MCF 10A (cell line): Measurements from ENCODE around the gene TAL1. TPM values are rescaled to one million over a fixed set of nuclear protein-coding genes. Genes with fewer than 3 reads are reported as not detected.
A peak's percentile ranks its signal among the peaks of the same experiment; 100 is the strongest.

Experiments
- BruUV-seq: library from RNA; stranded (reverse); fragments of 400-500 nt; replicated peaks from 2 replicates; lab custom pipeline; 2021; lab: Mats Ljungman, UMichigan
- CTCF ChIA-PET: fragments of 300-600 bp; sonication (Branson Sonifier 250); formaldehyde crosslinking; extraction: SDS; loops from one replicate; lab custom pipeline; 2021; ENCODE audit warnings: antibody characterized with exemption, inconsistent platforms; lab: Yijun Ruan, JAX
- POLR2A ChIA-PET: fragments of 300-600, 350-650 bp; sonication (Branson Sonifier 250); formaldehyde crosslinking; extraction: SDS; loops from one replicate; lab custom pipeline; 2020; ENCODE audit warnings: antibody characterized with exemption, inconsistent platforms; lab: Yijun Ruan, JAX
- DNase-seq: peaks from one replicate; pipeline ENCODE4 v3.0.0-alpha.2; 2018; ENCODE audit not compliant: unreplicated experiment
- H3K27ac Mint-ChIP-seq: one replicate; pipeline ENCODE4 v1.8.0; 2022; ENCODE audit warnings: mild to moderate bottlenecking, low read depth, mixed read lengths; ENCODE audit not compliant: unreplicated experiment
- H3K27me3 Mint-ChIP-seq: one replicate; pipeline ENCODE4 v1.8.0; 2022; ENCODE audit warnings: mixed read lengths; ENCODE audit not compliant: insufficient read depth, unreplicated experiment
- H3K36me3 Mint-ChIP-seq: one replicate; pipeline ENCODE4 v1.8.0; 2022; ENCODE audit warnings: mild to moderate bottlenecking, moderate library complexity, mixed read lengths; ENCODE audit not compliant: insufficient read depth, unreplicated experiment
- H3K4me1 Mint-ChIP-seq: one replicate; pipeline ENCODE4 v1.8.0; 2022; ENCODE audit warnings: mixed read lengths; ENCODE audit not compliant: insufficient read depth, unreplicated experiment
- H3K4me3 Mint-ChIP-seq: one replicate; pipeline ENCODE4 v1.8.0; 2022; ENCODE audit warnings: mild to moderate bottlenecking, moderate library complexity, mixed read lengths; ENCODE audit not compliant: unreplicated experiment
- H3K9me3 Mint-ChIP-seq: one replicate; pipeline ENCODE4 v1.8.0; 2022; ENCODE audit warnings: mixed read lengths; ENCODE audit not compliant: unreplicated experiment
- CTCF ChIP-seq: fragments of 200-600 bp; IDR thresholded peaks from one replicate; pipeline ENCODE4 v1.8.0; 2022; ENCODE audit warnings: antibody characterized with exemption, mild to moderate bottlenecking; ENCODE audit not compliant: unreplicated experiment
- intact Hi-C: fragments of 100-400 bp; cut with micrococcal nuclease; formaldehyde crosslinking; loops from 2 replicates; pipeline ENCODE4 v1.14.1; 2022
- total RNA-seq: library from RNA; stranded (reverse); gene quantifications from 2 replicates; pipeline ENCODE4 v1.2.3, GENCODE V29; 2022

The TAL1 gene
- total RNA-seq, 1 experiment from 2014 or later = not detected

GRCh38 chr1:47192458-47193384, 39.3 kb downstream of the TAL1 start:
- intact Hi-C loops = loop anchor here (1.0 to 5.0 kb wide), 4 partner anchors 70 to 230 kb away; partner anchors contain the start of gene CMPK1
- CTCF ChIA-PET = interaction anchor here (0.6 to 6.9 kb wide), 67 partner anchors 9 to 922 kb away, joined by 3 to 212 read pairs (median 4); partner anchors contain the start of genes CMPK1 and STIL
- H3K4me3 Mint-ChIP-seq = peak overlapping the region; percentile 58
- H3K4me1 Mint-ChIP-seq = peaks cover 33% of the 10 kb centered on the region
- peak; percentile 92 for TF ChIP-seq CTCF
- peak; percentile 81 for DNase-seq
- H3K27me3 Mint-ChIP-seq = no peaks in the 10 kb centered on the region
- peak overlapping the region; percentile 62 for H3K27ac Mint-ChIP-seq
- H3K36me3 Mint-ChIP-seq = no peaks in the 10 kb centered on the region
- POLR2A ChIA-PET = interaction anchor here (0.6 to 5.1 kb wide), 11 partner anchors 8 to 232 kb away, joined by 3 to 82 read pairs (median 4); partner anchors contain the start of genes CMPK1 and STIL
- no TSS peak for BruUV-seq
- H3K9me3 Mint-ChIP-seq = no peaks in the 10 kb centered on the region

GRCh38 chr1:47191940-47192457, 40.0 kb downstream of the TAL1 start:
- CTCF ChIA-PET = interaction anchor here (0.6 to 6.9 kb wide), 41 partner anchors 10 to 889 kb away, joined by 3 to 212 read pairs (median 5); partner anchors contain the start of genes CMPK1 and STIL
- no TSS peak for BruUV-seq
- intact Hi-C loops = loop anchor here (5.0 kb wide), 2 partner anchors 140 to 230 kb away; partner anchors contain the start of gene CMPK1
- Mint-ChIP-seq H3K36me3 (no peaks in the 10 kb centered on the region), H3K4me3 (peak overlapping the region; percentile 53), H3K9me3 (no peaks in the 10 kb centered on the region), H3K4me1 (peaks cover 33% of the 10 kb centered on the region), H3K27ac (peak overlapping the region; percentile 75), H3K27me3 (no peaks in the 10 kb centered on the region)
- no peak for DNase-seq
- POLR2A ChIA-PET = interaction anchor here (0.7 to 5.1 kb wide), 7 partner anchors 9 to 233 kb away, joined by 3 to 82 read pairs (median 4); partner anchors contain the start of gene CMPK1
- no peak for TF ChIP-seq CTCF

GRCh38 chr1:47190857-47191256, 41.2 kb downstream of the TAL1 start:
- intact Hi-C loops = loop anchor here (5.0 kb wide), 2 partner anchors 141 to 231 kb away; partner anchors contain the start of gene CMPK1
- Mint-ChIP-seq H3K9me3 (no peaks in the 10 kb centered on the region), H3K36me3 (no peaks in the 10 kb centered on the region), H3K27ac (peak overlapping the region; percentile 92), H3K4me1 (peaks cover 33% of the 10 kb centered on the region), H3K27me3 (no peaks in the 10 kb centered on the region), H3K4me3 (no peak overlapping the region)
- CTCF ChIA-PET = interaction anchor here (0.6 to 6.9 kb wide), 10 partner anchors 10 to 535 kb away, joined by 3 to 212 read pairs (median 12); partner anchors contain the start of gene CMPK1
- no peak for DNase-seq
- POLR2A ChIA-PET = interaction anchor here (0.7 to 5.1 kb wide), 11 partner anchors 10 to 773 kb away, joined by 3 to 82 read pairs (median 8); partner anchors contain the start of genes CMPK1 and STIL
- BruUV-seq = no TSS peak
- TF ChIP-seq CTCF = no peak
